ENCODE data around the gene DNAJC30.
A peak's percentile ranks its signal among the peaks of the same experiment; 100 is the strongest.

DNAJC30 gene

GRCh38 chr7:73707045-73707631 lies 23.9 kb upstream of the DNAJC30 start:
- no peak for DNase-seq

- no peak for DNase-seq
Observed at GRCh38 chr7:73706126-73707044, 23.1 kb upstream of the DNAJC30 start.

GRCh38 chr7:73705551-73705920 lies 22.3 kb upstream of the DNAJC30 start:
- no peak for DNase-seq

- DNase-seq = no peak
Observed at GRCh38 chr7:73704640-73705550, 21.6 kb upstream of the DNAJC30 start.

GRCh38 chr7:73703757-73704639 lies 20.7 kb upstream of the DNAJC30 start:
- no peak for DNase-seq

GRCh38 chr7:73703225-73703624 lies 20.0 kb upstream of the DNAJC30 start:
- DNase-seq = no peak

- DNase-seq = no peak
Observed at GRCh38 chr7:73702665-73703064, 19.4 kb upstream of the DNAJC30 start.

GRCh38 chr7:73702226-73702625 lies 19.0 kb upstream of the DNAJC30 start:
- DNase-seq = no peak

GRCh38 chr7:73701357-73701995 lies 18.2 kb upstream of the DNAJC30 start:
- peak; percentile 51 for DNase-seq

GRCh38 chr7:73700581-73701134 lies 17.4 kb upstream of the DNAJC30 start:
- no peak for DNase-seq

GRCh38 chr7:73700069-73700423 lies 16.8 kb upstream of the DNAJC30 start:
- DNase-seq = no peak

- DNase-seq = no peak
Observed at GRCh38 chr7:73699370-73700068, 16.3 kb upstream of the DNAJC30 start.

- DNase-seq = no peak
Observed at GRCh38 chr7:73698410-73698809, 15.2 kb upstream of the DNAJC30 start.

- DNase-seq = no peak
Observed at GRCh38 chr7:73696372-73696771, 13.1 kb upstream of the DNAJC30 start.

GRCh38 chr7:73690646-73691045 lies 7.4 kb upstream of the DNAJC30 start:
- DNase-seq = no peak

GRCh38 chr7:73688288-73688687 lies 5.0 kb upstream of the DNAJC30 start:
- DNase-seq = no peak

- DNase-seq = no peak
Observed at GRCh38 chr7:73685311-73685710, 2.1 kb upstream of the DNAJC30 start.

GRCh38 chr7:73683788-73684693 lies 788 bp upstream of the DNAJC30 start:
- DNase-seq = peak; percentile 52

- no peak for DNase-seq
Observed at GRCh38 chr7:73682745-73683055, 553 bp downstream of the DNAJC30 start.

- no peak for DNase-seq
Observed at GRCh38 chr7:73681031-73681430, 2.2 kb downstream of the DNAJC30 start.
